IPS DF 4.7 (cell line): ENCODE measurements around the gene GLB1L3.
"Not testable (repeated sequence)": the region's sequence is repeated elsewhere in the genome, so short reads cannot be mapped to it uniquely, and the experiment has no call there.

Experiments
- DNase-seq: peaks from one replicate; pipeline ENCODE4 v3.0.0-alpha.2; 2013; ENCODE audit warnings: low spot score; ENCODE audit errors: extremely low read depth

The GLB1L3 gene

DNA sequence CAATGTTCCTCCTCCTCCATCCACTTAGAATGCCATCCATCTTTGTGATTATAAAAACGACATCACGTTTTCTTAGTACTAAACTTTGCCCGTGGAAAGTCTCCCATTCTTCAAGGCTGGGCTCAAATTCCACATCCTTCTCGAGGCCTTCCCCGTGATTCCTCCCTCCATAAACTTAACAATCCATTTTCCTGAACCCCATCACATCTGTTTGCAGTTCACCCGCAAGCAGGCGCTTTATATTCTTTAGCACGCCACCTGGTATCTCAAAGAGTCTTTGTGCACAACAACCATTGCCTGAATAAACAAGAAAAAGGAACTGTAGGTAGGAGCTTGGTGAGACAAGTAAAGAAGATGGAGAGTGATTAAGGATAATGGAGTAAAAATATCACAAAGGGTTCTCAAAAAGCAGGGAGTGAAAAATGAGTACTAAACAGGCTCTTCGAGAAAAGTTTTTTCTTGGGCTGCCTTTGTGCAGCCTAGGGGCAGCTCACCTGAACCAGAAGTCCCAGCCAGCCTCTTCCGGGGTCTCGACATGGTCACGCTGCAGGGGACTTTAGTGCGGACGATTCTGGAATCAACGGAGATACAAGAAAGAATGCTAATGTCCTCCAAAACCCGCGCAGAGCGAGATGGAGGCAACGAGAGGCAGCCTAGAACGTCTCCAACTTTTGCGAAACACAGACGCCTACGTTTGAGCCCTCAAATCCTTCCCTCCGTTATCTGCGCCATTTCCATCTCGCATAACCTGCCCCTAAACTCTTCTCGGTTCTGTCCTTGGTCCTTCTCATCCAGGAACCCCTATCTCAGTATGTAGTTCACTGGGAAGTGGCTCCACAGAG is 23.6 kb upstream of the GLB1L3 start:
- DNase-seq, result no peak

DNA sequence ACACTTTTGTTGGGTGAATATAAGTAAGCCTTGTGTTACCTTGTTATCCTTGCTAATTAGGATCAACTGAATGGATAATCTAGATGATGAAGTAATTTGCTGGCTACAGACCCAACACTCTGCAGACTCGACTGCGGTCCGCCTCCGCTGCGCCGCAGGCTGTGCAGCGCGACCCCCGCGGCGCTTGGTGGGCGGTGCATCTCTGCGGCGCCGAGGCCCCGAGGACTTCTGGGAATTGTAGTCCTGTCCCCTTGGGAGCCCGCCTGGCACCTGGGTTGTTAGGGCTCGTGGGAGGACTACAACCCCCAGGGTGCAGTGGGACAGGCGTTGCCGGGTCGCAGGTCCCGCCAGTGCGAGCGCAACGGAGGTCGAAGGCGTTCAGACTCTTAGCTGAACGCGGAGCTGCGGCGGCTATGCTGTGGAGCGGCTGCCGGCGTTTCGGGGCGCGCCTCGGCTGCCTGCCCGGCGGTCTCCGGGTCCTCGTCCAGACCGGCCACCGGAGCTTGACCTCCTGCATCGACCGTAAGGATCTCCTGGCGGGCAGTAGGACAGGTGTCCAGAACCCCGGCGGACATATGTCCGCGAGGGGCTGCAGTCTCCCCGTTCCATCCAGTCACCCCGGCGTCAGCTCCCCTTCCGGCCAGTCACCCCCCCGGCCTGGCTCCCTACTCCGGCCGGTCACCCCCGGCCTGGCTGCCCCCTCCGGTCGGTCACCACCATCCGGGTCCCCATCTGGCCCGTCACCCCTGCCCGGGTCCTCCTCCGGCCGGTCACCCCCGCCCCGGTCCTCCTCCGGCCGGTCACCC is 22.8 kb upstream of the GLB1L3 start, which contains the start of the genes ACAD8 and THYN1:
TSS of gene ACAD8 (plus strand) at position 381 of the 806 bp plus-strand sequence. CDS start at position 414, 33 bp downstream.
TSS of gene THYN1 (minus strand) at position 165 of the 806 bp plus-strand sequence. CDS start 470 bp downstream, outside the sequence.
- DNase-seq, result no peak

DNA sequence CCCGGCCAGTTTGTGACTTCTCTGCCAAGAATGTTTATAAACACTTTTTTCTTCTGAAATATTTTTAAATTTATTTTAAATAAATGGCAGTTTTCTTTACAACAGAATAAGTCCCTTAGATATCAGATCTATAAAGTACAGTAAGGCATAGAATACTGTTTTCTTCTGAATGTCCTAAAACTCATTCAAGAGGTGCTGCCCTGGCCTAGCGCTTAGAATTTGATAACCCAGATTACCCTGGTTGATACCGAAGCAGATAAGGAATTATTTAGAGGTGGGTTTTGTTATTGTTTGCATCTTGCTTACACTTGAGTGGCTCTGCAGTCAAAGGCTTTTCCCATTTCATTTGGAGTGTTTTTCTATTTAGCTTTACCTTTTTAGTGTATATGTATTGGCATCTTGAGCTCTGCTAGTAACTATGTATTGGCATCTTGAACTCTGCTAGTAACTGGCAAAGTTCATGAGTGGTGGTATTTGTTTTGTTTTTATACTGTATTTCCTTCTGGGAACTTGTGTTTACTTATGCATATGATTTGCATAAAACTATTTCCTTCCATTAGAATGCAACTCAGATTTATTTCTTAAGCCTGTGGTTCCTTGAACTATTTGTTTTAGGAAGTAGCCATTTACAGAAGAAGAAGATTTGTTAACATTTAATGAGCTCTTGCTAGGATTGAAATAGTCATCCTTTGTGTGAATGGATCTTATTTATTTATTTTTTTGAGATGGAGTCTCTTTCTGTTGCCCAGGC is 21.6 kb upstream of the GLB1L3 start:
- no peak for DNase-seq

DNA sequence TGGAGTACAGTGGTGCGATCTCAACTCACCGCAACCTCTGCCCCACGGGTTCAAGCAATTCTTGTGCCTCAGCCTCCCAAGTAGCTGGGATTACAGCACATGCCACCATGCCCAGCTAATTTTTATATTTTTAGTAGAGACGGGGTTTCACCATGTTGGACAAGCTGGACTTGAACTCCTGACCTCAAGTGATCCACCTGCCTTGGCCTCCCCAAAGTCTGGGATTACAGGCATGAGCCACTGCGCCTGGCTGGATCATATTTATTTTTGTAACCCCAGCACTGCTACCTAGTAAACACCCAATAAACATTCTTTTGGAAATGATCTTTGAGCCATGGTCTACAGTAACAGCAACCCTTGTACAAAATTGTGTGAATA is 21.0 kb upstream of the GLB1L3 start:
- not testable (repeated sequence) for DNase-seq

DNA sequence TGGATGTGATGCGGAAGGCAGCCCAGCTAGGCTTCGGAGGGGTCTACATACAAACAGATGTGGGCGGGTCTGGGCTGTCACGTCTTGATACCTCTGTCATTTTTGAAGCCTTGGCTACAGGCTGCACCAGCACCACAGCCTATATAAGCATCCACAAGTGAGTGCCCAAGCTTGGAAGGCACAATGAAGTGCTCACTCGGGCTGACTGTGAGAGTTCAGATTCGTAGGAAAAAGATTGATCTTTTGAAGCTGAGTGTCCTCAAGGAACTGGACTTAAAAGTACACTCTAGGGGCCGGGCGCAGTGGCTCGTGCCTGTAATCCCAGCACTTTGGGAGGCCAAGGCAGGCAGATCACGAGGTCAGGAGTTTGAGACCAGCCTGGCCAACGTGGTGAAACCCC is 19.1 kb upstream of the GLB1L3 start:
- no peak for DNase-seq

DNA sequence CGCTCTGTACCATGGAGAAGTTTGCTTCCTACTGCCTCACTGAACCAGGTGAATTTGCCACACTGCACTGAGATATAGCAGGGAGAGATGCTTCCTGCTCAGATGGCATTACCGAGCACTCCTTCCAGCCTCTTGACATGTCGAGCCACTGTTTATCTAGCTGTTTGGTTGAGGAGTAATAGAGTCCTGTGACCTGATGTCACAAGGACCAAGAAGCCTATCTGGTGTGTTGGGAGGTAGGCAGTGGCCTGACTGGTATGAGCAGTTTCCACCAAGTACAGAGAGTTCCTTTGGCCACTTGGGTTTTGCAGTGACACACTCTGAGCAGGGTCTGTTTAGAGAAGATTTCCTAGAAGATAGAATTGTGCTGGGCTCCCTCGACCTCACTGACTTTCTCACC is 17.6 kb upstream of the GLB1L3 start:
- DNase-seq, result no peak

DNA sequence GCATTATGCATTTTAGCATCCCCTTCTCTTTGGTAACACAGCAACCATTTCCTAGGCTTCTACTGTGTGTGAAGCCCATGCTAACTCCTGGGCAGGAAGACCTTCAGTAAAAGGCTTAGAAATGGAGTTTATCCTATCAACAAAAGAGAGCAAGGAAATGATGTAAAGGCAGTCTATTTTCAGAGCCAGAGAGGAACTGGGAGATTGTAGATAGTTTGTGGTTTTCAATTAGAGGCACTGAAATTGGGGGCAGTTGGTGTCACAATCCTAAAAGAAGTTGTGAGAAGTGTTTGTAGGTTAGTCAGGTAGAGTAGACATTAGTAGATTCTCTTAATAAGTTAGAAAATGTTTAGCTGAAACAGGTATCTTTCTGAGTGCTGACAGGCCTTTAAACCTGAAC is 15.7 kb upstream of the GLB1L3 start:
- no peak for DNase-seq

DNA sequence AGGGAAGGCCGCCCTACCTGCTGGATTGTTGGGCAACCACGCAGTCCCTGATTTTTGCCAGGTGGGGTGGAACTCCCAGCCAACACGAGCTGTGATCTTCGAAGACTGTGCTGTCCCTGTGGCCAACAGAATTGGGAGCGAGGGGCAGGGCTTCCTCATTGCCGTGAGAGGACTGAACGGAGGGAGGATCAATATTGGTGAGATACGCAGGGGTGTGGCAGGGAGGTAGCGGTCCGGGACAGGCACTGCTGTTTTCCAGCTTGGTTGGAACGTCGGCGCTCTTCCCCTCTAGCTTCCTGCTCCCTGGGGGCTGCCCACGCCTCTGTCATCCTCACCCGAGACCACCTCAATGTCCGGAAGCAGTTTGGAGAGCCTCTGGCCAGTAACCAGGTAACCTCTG is 15.2 kb upstream of the GLB1L3 start:
- no peak for DNase-seq

DNA sequence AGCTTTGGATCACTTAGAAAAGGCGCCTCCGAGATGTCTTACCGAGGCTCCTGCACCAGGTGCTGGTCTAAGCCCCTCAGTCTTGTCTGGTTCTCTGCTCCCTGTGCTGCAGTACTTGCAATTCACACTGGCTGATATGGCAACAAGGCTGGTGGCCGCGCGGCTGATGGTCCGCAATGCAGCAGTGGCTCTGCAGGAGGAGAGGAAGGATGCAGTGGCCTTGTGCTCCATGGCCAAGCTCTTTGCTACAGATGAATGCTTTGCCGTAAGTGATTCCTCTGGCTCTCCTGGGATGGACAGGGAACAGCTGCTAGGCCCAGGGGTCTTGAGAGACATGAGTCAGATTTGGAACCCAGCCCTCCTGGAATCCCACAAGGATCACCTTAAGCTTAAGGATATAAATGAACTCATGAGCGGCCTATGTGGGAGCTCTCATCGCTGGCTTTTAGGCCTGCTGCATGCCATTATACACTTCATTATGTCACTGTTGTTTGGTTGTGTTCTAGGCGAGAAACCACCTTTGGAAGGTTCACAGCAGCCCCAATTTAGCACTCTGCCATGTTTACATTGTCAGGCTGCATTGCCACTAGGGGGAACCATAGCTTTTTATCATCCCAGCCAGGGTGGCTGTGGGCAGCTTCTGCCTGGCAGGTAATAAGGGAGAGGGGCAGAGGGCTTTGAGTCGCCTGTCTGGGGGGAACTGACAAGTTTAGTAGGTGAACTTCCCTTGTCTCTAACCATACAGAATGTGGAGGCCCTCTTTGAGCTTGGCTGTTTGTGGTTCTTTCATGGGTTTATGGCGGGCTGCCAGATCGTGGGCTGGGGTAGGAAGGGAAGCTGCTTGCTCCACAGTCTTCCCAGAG is 14.3 kb upstream of the GLB1L3 start:
- no peak for DNase-seq

DNA sequence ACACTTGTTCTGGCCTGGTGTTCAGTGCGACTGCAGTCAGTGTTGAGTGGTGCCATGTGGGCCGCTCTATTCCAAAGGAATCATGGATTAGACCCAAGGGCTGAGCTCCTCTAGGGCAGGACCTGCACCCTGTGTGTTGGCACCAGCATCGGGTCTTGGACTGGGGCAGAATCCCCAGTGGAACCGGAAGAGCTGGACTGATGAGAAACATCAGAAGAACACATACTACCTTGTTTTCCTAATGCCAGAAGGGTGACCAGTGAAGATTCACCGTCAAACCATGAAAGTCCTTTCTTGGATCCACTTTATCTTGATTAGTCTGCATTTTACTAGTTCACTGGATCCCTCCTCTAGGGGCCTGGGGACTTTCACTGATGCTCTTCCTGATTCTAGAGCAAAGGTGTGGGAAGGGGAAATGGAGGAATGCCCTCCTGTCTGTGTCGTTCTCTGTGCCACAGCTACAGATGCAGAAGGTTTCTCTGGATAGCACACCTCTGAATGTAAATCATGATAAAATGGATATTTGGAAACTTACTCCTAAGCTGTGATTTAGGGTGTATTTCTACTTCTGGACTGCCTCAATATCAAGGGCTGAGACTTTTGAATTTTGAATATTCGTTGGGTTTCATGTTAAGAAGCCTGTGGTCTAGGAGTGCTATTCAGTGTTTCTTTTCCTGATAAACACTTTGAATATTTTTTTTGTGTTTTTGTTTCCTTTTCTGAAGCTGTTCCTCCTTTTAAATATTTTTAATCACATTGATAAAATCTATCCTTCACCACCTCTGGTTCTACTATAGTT is 11.0 kb upstream of the GLB1L3 start:
- DNase-seq, result no peak

DNA sequence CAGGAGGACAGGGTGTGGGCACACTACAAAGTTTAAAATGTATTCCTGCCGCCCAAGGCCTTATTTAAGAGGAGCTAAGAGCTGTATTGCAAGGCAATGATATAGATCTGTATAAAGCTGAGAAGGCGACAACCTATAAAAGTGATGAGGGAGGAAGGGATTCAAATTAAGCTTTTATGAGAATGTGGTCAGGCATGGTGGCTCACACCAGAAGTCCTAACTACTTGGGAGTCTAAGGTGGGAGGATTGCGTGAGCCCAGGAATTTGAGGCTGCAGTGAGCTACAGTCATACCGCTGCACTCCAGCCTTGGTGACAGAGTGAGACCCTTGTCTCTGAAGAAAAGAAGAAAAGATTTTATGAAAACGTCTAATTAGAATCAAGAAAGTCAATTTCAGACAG is 9.7 kb upstream of the GLB1L3 start:
- no peak for DNase-seq

DNA sequence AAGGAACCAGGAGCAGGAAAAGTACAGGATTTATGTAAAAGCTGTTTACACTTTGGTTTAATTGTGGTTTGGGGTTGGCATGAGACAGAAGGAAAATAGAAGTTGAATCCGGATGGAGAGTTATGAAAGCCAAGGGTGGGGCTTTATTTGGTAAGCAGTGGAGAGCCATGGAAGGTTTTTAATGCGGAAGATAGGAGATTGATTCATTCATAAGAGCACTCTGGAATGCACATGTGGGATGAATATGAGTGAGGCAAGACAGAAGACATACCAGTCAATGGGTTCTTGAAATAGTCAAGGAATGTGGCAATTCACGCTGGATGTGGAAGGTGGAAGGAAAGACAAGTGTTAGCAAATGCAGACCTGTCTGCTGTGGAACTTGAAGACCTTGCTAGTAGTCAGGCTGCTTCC is 9.3 kb upstream of the GLB1L3 start:
- no peak for DNase-seq

DNA sequence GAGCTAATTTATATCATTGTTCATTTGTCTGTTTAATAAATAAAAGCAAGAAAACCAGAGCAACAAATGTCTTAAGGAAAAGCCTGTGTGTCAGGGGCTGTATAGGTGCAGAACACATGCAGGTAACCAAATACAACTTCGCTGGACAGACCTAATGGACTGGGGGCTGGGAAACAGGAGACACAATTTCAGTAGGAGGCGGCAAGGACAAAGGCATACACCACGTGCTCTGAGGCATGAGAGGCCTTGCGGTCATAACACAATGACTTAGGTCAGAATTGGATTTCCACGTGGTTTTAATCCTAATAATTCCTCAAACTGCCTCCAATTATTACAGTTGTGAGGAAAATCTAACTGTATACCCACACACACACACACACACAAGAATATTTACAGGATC is 8.7 kb upstream of the GLB1L3 start:
- no peak for DNase-seq

DNA sequence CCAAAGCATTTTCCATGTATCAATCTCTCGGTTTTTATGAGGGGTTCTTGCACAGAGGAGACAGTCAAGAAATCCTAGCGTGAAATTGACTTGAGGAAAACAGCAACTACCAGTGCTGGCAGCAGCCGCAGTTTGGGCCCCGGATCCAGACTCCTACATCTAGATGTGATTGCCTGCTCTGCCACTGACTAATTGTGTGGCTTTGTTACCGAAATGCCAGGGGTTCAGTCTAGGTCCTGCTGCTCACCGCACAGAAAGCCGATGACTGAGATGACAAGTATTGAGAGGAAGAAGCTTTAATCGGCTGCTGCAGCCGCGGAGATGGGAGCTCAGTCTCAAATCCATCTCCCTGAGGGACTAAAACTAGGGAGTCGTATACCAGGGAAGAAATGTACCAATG is 8.2 kb upstream of the GLB1L3 start:
- no peak for DNase-seq

DNA sequence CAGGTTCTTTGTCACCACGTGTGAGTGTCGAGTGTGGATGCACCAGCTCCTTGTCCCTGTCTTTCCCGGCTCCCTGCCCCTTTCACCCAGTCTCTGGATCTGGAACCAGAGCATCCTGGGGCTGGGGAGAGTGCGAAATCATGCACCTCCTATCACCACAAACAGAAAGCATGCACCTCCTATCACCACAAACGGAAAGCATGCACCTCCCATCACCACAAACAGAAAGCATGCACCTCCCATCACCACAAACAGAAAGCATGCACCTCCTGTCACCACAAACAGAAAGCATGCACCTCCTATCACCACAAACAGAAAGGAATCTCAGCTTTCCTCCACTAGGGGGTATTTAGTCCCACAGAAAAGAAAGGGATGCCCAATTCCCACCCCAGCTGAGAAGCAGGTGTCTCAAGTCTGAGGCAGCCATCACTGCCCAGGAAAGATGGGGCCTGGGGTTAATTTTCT is 5.9 kb upstream of the GLB1L3 start:
- no peak for DNase-seq

DNA sequence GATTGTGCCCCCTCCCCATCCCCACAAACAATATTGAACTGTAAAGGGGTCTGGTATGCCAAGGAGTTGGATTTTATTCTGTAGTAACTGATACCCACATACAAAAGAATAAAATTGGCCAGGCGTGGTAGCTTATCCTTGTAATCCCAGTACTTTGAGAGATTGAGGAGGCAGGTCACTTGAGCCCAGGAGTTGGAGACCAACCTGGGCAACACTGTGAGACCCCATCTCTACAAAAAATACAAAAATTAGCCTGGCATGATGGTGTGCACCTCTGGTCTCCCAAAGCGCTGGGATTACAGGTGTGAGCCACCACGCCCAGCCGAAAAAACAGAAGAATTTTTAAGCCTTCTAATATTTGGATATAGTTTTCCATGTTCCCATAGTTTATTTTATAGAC is 4.2 kb upstream of the GLB1L3 start:
- DNase-seq, result no peak

DNA sequence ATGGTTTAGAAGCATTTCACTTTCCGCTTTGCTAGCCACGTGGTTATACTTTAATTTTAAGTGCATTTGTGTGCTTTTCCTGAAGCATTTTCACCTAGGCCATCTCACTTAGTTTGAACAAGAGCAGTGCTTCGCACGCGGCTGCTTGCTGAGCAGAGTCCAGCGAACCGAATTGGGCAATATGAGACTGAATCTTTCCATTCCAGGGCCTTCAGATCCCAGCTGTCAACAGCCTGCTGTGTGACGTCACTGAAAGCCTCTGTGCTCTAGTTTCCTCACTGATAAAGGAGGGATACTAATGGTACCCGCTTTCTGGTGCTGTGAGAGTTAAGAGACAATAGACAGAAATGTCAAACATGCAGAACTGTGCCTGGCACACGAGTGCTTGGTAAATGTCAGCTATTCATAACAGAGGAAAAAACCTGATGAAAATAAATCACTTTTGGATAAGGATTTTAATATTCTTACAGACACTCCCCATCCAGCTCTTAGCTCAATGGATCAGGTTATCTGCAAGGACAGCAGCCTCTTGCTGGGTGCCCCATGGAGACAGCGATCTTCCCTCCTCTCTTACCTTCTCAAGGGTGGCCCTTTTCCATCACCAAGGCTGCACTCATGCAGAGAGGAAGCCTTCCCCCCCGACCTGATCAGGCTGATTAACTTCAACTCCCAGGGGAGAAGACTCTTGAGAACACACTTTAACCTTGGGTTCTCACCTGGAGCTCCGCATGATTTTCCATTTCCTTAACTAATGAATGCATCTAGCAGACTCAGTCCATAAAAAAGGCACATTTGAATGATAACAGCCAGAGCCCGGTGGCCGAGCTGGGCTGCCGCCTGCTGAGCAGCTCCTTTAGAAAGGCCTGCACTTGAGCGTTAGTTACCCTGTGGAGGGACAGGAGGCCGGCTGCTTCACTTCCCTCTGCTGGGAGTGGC is 3.5 kb upstream of the GLB1L3 start:
- peak; percentile 90 for DNase-seq

DNA sequence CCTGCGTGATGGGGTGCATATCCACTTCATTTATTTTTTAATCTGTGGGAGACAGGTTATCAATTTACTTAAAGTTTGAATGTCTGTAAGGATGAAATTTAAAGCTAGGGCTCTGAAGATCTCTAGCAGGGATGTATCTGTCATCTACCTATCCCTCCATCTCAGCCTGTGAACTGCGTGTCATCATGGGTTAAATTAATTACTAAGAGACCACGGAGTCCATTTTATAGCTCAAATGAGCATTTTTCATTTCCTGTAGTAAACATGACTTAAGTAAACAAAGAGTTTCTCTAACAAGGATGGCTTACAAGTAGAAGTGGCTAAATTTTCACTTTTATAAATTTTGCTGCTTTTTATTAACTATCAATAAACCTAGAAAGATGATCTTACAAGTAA is 2.9 kb upstream of the GLB1L3 start:
- DNase-seq, result no peak

DNA sequence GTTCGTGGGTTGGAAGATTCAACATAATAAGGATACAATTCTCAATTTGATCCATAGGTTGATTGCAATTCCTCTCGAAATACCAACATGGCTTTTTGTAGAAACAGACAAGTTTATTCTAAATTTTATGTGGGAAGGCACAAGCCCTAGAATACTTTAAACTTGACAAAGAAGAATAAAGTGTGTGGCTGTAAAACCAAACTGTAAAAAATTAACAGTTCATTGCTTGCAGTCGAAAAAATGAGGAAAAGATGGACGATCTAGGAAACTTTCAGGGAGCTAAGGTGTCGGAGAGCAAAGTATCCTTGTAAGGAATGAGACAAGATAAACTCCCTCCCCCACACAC is 1.0 kb upstream of the GLB1L3 start:
- DNase-seq, result no peak
